Stomach smooth muscle (tissue), 2 donors: ENCODE data around the gene SLC8A1.
A peak's percentile ranks its signal among the peaks of the same experiment; 100 is the strongest.

Source experiments
- H3K27ac ChIP-seq: one replicate; pipeline ENCODE4 v1.7.0; 2013; ENCODE audit warnings: mild to moderate bottlenecking, low read length, inconsistent platforms
- H3K27me3 ChIP-seq, 2 donors: one replicate each; pipeline ENCODE4 v1.7.0; 2013; ENCODE audit warnings: low read length in 2 of 2; ENCODE audit not compliant: insufficient read depth in 2 of 2, control insufficient read depth in 1 of 2
- H3K36me3 ChIP-seq, 2 donors: one replicate each; pipeline ENCODE4 v1.7.0; 2013; ENCODE audit warnings: low read length in 2 of 2; ENCODE audit not compliant: control insufficient read depth in 2 of 2, insufficient read depth in 2 of 2
- H3K4me1 ChIP-seq: one replicate; pipeline ENCODE4 v1.7.0; 2013; ENCODE audit warnings: low read length; ENCODE audit not compliant: control insufficient read depth, insufficient read depth
- H3K4me3 ChIP-seq, 2 donors: one replicate each; pipeline ENCODE4 v1.7.0; 2013; ENCODE audit warnings: low read length in 2 of 2
- H3K9ac ChIP-seq, 2 donors: one replicate each; pipeline ENCODE4 v1.7.0; 2013; ENCODE audit warnings: low read length in 2 of 2, mild to moderate bottlenecking in 1 of 2
- H3K9me3 ChIP-seq, 2 donors: one replicate each; pipeline ENCODE4 v1.7.0; 2013; ENCODE audit warnings: low read length in 2 of 2; ENCODE audit not compliant: control insufficient read depth in 2 of 2
- donor health status: healthy.
- donor health status: Pancreatic carcinoma.

The SLC8A1 gene

DNA sequence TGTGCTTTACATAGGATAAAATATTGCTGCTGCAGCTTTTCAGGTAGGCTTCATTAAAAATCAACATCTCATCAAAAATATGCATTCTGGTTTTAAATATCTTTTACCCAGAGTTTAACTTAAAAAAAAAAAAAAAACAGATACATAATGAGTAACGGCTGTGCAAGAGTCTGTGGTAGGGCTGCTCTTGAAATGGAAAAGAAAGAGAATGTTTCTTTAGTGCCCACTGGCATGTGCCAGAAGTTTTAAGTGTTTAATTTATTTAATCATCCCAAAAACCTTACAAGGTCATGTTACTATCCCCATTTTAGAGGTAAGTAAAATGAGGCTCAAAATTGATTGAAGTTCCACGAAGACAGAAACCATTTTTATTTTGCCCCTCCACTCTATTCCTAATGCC lies 92.1 kb downstream of the SLC8A1 start:
- Histone ChIP-seq H3K27ac (peak overlapping the region; percentile 66), H3K9ac (no peak overlapping the region), H3K36me3 (no peaks in the 10 kb centered on the region), H3K4me1 (peaks cover 23% of the 10 kb centered on the region), H3K9me3 (no peaks in the 10 kb centered on the region), H3K27me3 (no peaks in the 10 kb centered on the region), H3K4me3 (no peak overlapping the region)

DNA sequence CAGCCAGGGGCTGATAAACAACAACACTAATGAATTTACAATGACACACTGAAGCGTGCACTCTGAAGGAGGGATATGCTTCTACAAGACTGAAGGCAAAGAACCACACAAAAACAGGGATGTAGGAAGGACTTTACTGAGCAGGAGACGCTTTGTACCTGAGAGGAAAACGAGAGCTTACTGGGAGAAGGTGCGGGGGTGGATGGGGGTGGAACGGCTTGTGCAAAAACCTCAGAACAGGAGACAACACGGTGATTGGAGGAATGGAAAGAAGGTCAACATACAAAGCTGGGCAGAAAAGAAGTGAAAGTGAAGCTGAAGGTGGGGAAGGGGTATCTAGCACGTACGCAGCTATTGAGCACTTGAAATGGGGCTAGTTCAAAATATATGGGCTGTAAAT lies 93.1 kb downstream of the SLC8A1 start:
- no peak overlapping the region for H3K9ac ChIP-seq
- no peak overlapping the region for H3K27ac ChIP-seq
- H3K4me3 ChIP-seq, result peak overlapping the region in 1 of 2 donors; percentile 24
- no peaks in the 10 kb centered on the region for H3K27me3 ChIP-seq
- H3K36me3 ChIP-seq, result no peaks in the 10 kb centered on the region
- peaks cover 23% of the 10 kb centered on the region for H3K4me1 ChIP-seq
- no peaks in the 10 kb centered on the region for H3K9me3 ChIP-seq

DNA sequence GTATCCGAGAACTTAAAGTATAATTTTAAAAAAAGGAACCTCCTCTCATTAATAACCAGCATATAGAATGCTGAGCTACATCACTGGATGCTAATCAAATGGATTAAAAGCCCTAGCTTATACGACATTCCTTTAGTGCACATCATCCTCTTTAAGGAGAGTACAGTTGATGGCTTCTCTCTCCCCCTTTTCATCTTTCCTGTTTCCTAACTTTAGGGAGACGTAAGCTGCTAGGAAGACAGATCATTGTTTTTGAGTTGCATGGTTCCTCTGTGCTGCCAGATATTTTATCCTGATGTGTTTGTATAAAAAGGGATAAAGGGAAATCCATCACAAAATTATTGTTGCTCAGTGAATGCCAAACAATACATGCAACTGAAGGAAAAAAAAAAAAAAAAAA lies 94.2 kb downstream of the SLC8A1 start:
- Histone ChIP-seq H3K36me3 (no peaks in the 10 kb centered on the region), H3K27ac (no peak overlapping the region), H3K9ac (no peak overlapping the region), H3K4me1 (peaks cover 22% of the 10 kb centered on the region), H3K4me3 (no peak overlapping the region), H3K27me3 (no peaks in the 10 kb centered on the region), H3K9me3 (no peaks in the 10 kb centered on the region)

DNA sequence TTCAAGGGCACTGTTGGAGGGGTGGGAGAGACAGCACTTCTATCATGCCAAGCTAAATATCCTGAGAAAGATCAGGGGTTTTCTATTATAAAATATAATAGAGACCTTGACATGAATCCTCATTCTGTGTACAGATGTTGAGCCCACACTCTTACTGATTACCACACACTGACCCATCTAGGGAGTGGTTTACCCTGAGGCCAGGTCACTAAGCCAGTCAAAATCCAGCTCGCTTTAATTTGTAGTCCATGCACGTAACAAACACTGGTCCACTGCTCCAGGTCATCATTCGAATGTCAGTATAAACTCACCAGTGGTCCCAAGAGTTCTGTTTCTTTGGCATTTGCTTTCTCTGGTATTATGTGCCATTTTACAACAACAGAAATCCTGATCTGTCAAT lies 96.4 kb downstream of the SLC8A1 start:
- no peaks in the 10 kb centered on the region for H3K9me3 ChIP-seq
- H3K4me1 ChIP-seq, result peaks cover 21% of the 10 kb centered on the region
- no peak overlapping the region for H3K27ac ChIP-seq
- H3K27me3 ChIP-seq, result no peaks in the 10 kb centered on the region
- H3K9ac ChIP-seq, result no peak overlapping the region
- no peaks in the 10 kb centered on the region for H3K36me3 ChIP-seq
- no peak overlapping the region for H3K4me3 ChIP-seq

DNA sequence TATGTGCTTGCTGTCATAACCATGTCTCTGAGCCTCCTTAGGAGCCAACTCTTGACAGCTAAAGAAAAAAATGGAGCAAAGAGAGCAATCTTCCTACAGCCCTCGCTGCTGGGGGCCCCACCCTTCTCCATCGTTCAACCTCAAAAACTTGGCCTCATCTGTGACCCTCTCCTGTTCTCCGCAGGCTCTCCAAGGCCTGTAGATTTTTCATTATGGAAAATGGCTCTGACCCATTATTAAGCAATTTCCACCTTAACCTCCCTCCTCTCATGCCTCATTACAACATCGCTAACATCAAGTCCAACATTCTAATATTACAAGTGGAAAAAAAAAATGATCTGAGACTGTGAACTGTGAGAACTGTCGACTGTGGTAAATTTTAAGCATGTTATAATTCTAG lies 98.7 kb downstream of the SLC8A1 start:
- Histone ChIP-seq H3K4me3 (no peak overlapping the region), H3K27ac (no peak overlapping the region), H3K4me1 (peaks cover 21% of the 10 kb centered on the region), H3K36me3 (no peaks in the 10 kb centered on the region), H3K9me3 (no peaks in the 10 kb centered on the region), H3K9ac (no peak overlapping the region), H3K27me3 (no peaks in the 10 kb centered on the region)

DNA sequence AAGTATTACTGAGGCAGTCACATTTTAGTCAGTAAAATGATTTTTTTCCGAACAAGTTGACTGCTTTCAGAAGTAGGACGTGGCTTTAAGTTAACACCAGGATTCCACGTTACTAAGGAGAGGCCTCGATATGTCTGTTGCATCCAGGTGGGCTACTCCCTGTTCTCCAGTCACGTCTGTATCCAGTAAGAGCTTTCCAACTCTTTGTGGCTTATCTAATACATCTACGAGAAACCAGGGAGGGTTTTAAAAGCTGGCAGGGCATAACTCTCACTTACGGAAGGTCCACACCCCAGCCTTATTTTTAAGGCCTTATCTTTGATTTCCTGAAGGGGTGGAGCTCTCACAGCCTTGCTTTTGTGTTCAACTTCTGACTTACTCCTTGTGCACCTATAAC lies 99.2 kb downstream of the SLC8A1 start:
- H3K4me3 ChIP-seq, result no peak overlapping the region
- no peak overlapping the region for H3K9ac ChIP-seq
- peaks cover 21% of the 10 kb centered on the region for H3K4me1 ChIP-seq
- H3K27ac ChIP-seq, result no peak overlapping the region
- no peaks in the 10 kb centered on the region for H3K36me3 ChIP-seq
- H3K27me3 ChIP-seq, result no peaks in the 10 kb centered on the region
- no peaks in the 10 kb centered on the region for H3K9me3 ChIP-seq

DNA sequence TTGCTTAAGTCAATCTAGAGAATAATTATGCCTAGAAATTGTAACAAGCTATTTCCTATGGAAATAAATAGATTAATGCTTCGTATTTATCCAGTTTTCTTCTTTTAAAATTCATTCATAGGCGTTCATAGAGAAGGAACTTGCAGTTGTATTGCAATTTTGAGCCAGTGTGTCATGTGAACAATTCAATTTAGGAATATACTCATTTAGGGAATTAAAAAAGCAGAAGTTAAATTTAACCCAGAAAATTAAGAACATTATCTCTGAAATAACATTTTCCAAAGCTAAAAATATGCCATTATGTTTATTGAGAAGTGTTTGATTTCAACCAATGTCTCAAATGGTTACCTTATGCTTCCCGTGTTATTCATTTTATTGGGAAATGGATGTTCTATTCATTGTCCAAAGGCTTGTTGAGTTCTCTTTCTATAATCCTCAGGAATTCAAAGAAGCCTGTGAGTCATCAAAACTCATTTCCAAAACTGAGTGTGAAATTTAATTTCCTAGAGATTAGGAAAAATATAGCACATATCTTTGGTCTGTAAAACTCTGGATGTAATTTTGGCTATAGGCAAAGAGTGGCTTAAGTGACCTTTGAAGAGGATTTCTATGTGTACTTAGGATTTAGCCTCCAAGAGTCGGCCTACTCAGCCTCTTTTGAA lies 99.7 kb downstream of the SLC8A1 start:
- peaks cover 18% of the 10 kb centered on the region for H3K4me1 ChIP-seq
- no peaks in the 10 kb centered on the region for H3K36me3 ChIP-seq
- no peak overlapping the region for H3K4me3 ChIP-seq
- no peak overlapping the region for H3K27ac ChIP-seq
- no peak overlapping the region for H3K9ac ChIP-seq
- no peaks in the 10 kb centered on the region for H3K9me3 ChIP-seq
- H3K27me3 ChIP-seq, result no peaks in the 10 kb centered on the region

DNA sequence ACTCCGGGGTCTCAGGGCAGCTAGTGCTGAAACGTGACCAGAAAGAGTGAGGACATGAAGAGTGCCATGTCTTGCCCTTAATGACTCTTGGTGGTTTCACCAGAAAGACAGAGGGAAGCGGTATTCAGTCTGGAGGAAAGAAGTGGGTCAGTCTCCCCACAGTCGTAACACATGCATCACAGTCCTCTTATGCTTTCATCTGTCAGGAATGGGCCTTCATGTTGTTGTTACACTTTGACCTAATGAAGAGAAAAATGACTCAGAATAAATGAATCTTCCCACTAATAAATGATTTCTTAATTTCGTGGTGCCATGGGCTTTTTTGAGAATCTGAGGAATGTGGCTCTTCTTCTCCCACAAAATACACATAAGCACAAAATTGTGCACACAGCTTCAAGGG lies 103.2 kb downstream of the SLC8A1 start:
- H3K4me3 ChIP-seq, result no peak overlapping the region
- H3K9me3 ChIP-seq, result no peaks in the 10 kb centered on the region

DNA sequence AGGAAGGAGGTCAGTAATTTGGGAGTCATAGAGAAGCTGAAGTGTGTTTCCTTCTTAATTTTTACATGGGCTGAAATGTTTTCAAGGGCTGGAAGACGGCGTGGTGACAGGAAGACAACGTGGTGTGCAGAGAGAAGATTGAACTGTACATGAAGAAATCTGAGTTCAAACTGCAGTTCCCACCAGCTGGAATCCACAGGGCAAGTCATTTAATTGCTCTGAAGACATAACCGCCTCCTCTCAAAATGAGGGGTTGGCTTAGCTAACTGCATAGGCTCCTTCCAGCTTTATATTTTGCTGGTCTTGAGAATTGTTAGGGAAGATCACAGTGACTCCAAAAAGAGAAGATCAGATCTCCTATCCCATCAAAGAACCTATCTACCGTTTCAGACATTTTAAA lies 103.9 kb downstream of the SLC8A1 start:
- peaks cover 23% of the 10 kb centered on the region for H3K4me1 ChIP-seq
- H3K9me3 ChIP-seq, result no peaks in the 10 kb centered on the region
- H3K4me3 ChIP-seq, result no peak overlapping the region
- no peaks in the 10 kb centered on the region for H3K27me3 ChIP-seq
- H3K9ac ChIP-seq, result no peak overlapping the region
- no peak overlapping the region for H3K27ac ChIP-seq
- no peaks in the 10 kb centered on the region for H3K36me3 ChIP-seq

More for the DNA sequence above, 103.2 kb downstream of the SLC8A1 start:
- Histone ChIP-seq H3K4me1 (peaks cover 23% of the 10 kb centered on the region), H3K27ac (no peak overlapping the region), H3K36me3 (no peaks in the 10 kb centered on the region), H3K9ac (no peak overlapping the region), H3K27me3 (no peaks in the 10 kb centered on the region)

DNA sequence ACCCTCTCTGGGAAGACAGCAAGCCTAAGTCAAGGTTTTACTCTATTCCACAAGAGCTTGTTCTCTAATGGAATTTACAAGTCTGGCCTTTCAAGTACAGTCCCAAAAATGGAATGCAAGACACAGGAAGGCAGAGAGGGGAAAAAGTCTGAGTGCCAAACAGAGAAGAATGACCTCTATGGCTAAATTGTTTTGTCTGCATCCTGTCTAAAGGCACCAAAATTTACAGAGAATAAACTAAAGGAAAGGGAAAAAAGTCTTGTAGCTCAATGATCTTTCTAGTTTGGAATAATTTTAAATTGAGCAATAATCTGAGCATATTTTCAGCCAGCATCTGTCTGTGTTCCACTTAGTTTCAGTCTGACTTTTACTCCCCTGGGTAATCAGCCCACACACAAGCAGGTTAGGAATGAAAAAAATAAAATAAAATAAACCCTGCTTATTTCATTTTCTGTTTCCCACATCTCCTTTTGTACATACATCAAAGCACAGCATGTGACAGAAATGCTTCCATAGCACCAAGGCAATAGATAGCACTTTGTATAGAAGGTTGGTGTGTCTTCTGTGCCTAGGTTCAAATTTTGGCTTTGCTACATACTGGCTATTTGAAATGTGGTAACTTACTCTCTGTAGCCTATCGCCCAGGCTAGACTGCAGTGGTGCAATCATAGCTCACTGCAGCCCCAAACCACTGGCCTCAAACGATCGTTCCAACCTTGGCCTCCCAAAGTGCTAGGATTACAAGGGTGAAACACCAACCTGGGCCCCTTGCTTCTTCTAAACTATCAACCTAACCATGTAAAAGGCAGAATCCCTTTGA lies 105.1 kb downstream of the SLC8A1 start:
- no peaks in the 10 kb centered on the region for H3K36me3 ChIP-seq
- H3K9ac ChIP-seq, result no peak overlapping the region
- no peak overlapping the region for H3K4me3 ChIP-seq
- H3K4me1 ChIP-seq, result peaks cover 18% of the 10 kb centered on the region
- H3K27me3 ChIP-seq, result no peaks in the 10 kb centered on the region
- H3K27ac ChIP-seq, result peak overlapping the region; percentile 62
- no peaks in the 10 kb centered on the region for H3K9me3 ChIP-seq

DNA sequence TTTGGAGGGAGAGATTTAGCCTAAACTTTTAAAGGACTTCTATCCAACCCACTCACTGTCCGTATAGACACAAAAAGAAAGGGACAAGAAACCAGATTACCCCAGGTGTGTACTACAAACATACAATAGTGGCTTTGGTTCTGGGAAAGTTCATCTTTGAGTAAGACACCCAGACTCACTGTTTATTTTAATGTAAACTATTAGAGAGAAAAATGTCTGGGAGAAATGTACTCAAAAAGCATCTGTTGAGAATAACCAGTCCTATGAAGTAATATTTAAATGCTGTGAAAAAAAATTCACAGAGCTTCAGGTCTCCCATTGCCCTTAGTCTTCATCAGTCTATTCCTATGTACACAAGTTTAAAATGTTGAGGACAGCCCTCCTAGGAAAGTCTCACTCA lies 107.5 kb downstream of the SLC8A1 start:
- peaks cover 18% of the 10 kb centered on the region for H3K4me1 ChIP-seq
- H3K27ac ChIP-seq, result peak overlapping the region; percentile 24

More for the DNA sequence above, 107.5 kb downstream of the SLC8A1 start:
- Histone ChIP-seq H3K9me3 (no peaks in the 10 kb centered on the region), H3K9ac (no peak overlapping the region), H3K4me3 (no peak overlapping the region), H3K27me3 (no peaks in the 10 kb centered on the region), H3K36me3 (no peaks in the 10 kb centered on the region)
